K562 (cell line): ENCODE data around the gene ZMAT1. TPM values are rescaled to one million over a fixed set of nuclear protein-coding genes. Genes with fewer than 3 reads are reported as not detected.

Experiments
- ARID2 ChIP-seq: fragments of 450-650 bp; IDR thresholded peaks from 2 replicates; pipeline ENCODE4 v1.6.1; 2017; ENCODE audit warnings: antibody characterized with exemption, mild to moderate bottlenecking
- CBX3 ChIP-seq, 2 experiments: IDR thresholded peaks; 1 replicate in 1 of 2; 2 replicates in 1 of 2; pipeline ENCODE4 v1.6.1; 2012; ENCODE audit warnings: inconsistent platforms in 2 of 2, low read length in 2 of 2, borderline replicate concordance in 1 of 2, control low read depth in 1 of 2
- EP300 ChIP-seq: IDR thresholded peaks from 2 replicates; pipeline ENCODE4 v1.6.1; 2012; ENCODE audit warnings: low read length, improper control_type of control experiment
- EP400 ChIP-seq: fragments of 450-650 bp; IDR thresholded peaks from 2 replicates; pipeline ENCODE4 v1.6.1; 2017; ENCODE audit warnings: antibody characterized with exemption, mild to moderate bottlenecking, moderate library complexity
- HMG20A ChIP-seq: fragments of 450-650 bp; formaldehyde crosslinking; conservative IDR thresholded peaks from 2 replicates; pipeline ENCODE4 v1.4.0; 2020; ENCODE audit warnings: mild to moderate bottlenecking, mixed read lengths
- HMG20B ChIP-seq: fragments of 250-450 bp; sonication (Bioruptor Pico); IDR thresholded peaks from 2 replicates; pipeline ENCODE4 v1.5.0; 2021; ENCODE audit warnings: mild to moderate bottlenecking
- MAZ ChIP-seq, 2 experiments: fragments of 450-650 bp in 1 of 2; sonication (generic) in 1 of 2; formaldehyde crosslinking; IDR thresholded peaks in 1 of 2; conservative IDR thresholded peaks in 1 of 2; 2 replicates each; pipeline versions ENCODE4 v1.4.0 to v1.5.0; 2020; ENCODE audit warnings: mild to moderate bottlenecking in 1 of 2, missing genetic modification reagents in 1 of 2
- NONO ChIP-seq, 2 experiments: fragments of 200-400 bp in 1 of 2; fragments of 450-650 bp in 1 of 2; formaldehyde crosslinking in 1 of 2; IDR thresholded peaks; 2 replicates each; pipeline ENCODE4 v1.6.1; 2017; ENCODE audit warnings: low read depth in 2 of 2, mild to moderate bottlenecking in 2 of 2, moderate library complexity in 2 of 2, low read length in 1 of 2
- NRF1 ChIP-seq, 2 experiments: fragments of 450-650 bp; IDR thresholded peaks in 1 of 2; conservative IDR thresholded peaks in 1 of 2; 2 replicates each; pipeline ENCODE4 v1.6.1; 2014; ENCODE audit warnings: mild to moderate bottlenecking in 2 of 2
- POLR2A ChIP-seq: fragments of 450-650 bp; conservative IDR thresholded peaks from 2 replicates; pipeline ENCODE4 v1.6.1; 2016
- POLR2B ChIP-seq: fragments of 450-650 bp; IDR thresholded peaks from 2 replicates; pipeline ENCODE4 v1.6.1; 2018; ENCODE audit warnings: low read depth; ENCODE audit not compliant: partially characterized antibody
- YY1 ChIP-seq, 3 experiments: IDR thresholded peaks; 2 replicates each; pipeline ENCODE4 v1.6.1; 2011; ENCODE audit warnings: low read length in 2 of 3, mild to moderate bottlenecking in 2 of 3, moderate library complexity in 2 of 3, borderline replicate concordance in 1 of 3, control low read depth in 1 of 3, low read depth in 1 of 3; ENCODE audit not compliant: insufficient read depth in 3 of 3, insufficient replicate concordance in 2 of 3, control insufficient read depth in 1 of 3, insufficient read length in 1 of 3; ENCODE audit errors: extremely low read depth in 1 of 3
- ZNF217 ChIP-seq: sonication (generic); formaldehyde crosslinking; IDR thresholded peaks from 2 replicates; pipeline ENCODE4 v1.8.0; 2022; ENCODE audit warnings: mild to moderate bottlenecking, missing genetic modification reagents
- ZNF668 ChIP-seq: fragments of 250-450 bp; sonication (Bioruptor Pico); IDR thresholded peaks from 2 replicates; pipeline ENCODE4 v1.8.0; 2022; ENCODE audit warnings: mild to moderate bottlenecking, inconsistent platforms
- polyA plus RNA-seq, 8 experiments: library from polyadenylated mRNA; depleted of rRNA in 4 of 8; stranded (reverse) in 5 of 8; unstranded in 3 of 8; fragments of >200 nt; fragmentation: Nextera tagmentation in 2 of 8; fragmentation: Illumina TruSeq in 1 of 8; extraction: Ambion mirVana in 2 of 8; extraction: Trizol in 1 of 8; gene quantifications; 2 replicates each; pipeline versions ENCODE4 v1.2.1 to v1.2.3, GENCODE V29; 2011 to 2014; ENCODE audit warnings: inconsistent platforms in 1 of 8, missing spikeins in 1 of 8
- total RNA-seq, 7 experiments: library from RNA; depleted of rRNA in 6 of 7; stranded (reverse); fragments of >200 nt in 6 of 7; fragmentation: Illumina TruSeq in 2 of 7; extraction: Trizol in 2 of 7; gene quantifications; 2 replicates each; pipeline versions ENCODE4 v1.2.1 to v1.2.3, GENCODE V29; 2011 to 2021; ENCODE audit warnings: low replicate concordance in 1 of 7
- TF ChIP-seq, protein P1 (sequence below): fragments of 450-650 bp; IDR thresholded peaks from 2 replicates; pipeline ENCODE4 v1.6.1; 2016; ENCODE audit warnings: mild to moderate bottlenecking, moderate library complexity
- TF ChIP-seq, protein P2 (sequence below): sonication (generic); formaldehyde crosslinking; IDR thresholded peaks from 2 replicates; pipeline ENCODE4 v1.9.0; 2022; ENCODE audit warnings: mild to moderate bottlenecking, missing genetic modification reagents

ZMAT1 gene
- total and polyA plus RNA-seq, 9 of the 15 experiments (the other 6 are each of a cell fraction or from before 2014, with no cell fraction given): 0.03 to 0.05 (median 0.04) TPM; not detected in 3

DNA sequence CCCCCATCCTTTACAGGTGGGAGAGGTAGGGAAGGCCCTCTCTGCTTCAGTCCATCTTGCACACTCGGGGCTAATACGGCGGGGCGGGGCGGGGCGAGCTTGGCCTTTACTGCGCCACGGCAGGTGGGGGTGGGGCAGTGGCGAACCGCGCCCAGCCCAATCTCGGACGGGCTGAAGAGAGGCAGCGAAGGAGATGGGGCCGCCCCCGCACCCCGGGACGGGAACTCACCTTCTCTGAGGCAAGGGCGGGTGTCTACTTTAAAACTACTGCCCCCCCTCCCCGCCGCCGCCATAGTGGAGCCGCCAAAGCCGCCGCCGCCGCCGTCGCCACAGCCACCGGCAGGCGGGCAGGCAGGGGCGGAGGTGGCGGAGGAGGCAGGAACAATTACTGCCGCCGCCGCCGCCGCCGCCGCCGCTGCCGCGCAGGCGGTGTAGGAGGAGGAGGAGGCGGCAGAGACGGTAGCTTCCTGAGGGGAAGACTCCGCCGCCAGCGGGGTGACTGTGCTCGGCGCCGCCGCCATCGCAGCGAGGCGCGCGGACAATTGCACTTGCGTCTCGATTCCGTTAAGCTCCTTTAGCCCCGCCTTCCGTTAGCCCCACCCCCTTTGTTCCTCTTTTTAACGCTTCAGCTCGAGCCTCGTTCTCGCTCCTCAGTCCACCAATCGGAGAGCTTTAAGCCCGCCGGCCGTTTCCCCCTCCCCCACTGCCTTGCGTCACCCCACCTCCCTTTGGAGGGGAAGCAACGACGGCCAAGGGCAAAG lies at the start of gene ZMAT1 (continued):
- TF ChIP-seq, protein P1, sequence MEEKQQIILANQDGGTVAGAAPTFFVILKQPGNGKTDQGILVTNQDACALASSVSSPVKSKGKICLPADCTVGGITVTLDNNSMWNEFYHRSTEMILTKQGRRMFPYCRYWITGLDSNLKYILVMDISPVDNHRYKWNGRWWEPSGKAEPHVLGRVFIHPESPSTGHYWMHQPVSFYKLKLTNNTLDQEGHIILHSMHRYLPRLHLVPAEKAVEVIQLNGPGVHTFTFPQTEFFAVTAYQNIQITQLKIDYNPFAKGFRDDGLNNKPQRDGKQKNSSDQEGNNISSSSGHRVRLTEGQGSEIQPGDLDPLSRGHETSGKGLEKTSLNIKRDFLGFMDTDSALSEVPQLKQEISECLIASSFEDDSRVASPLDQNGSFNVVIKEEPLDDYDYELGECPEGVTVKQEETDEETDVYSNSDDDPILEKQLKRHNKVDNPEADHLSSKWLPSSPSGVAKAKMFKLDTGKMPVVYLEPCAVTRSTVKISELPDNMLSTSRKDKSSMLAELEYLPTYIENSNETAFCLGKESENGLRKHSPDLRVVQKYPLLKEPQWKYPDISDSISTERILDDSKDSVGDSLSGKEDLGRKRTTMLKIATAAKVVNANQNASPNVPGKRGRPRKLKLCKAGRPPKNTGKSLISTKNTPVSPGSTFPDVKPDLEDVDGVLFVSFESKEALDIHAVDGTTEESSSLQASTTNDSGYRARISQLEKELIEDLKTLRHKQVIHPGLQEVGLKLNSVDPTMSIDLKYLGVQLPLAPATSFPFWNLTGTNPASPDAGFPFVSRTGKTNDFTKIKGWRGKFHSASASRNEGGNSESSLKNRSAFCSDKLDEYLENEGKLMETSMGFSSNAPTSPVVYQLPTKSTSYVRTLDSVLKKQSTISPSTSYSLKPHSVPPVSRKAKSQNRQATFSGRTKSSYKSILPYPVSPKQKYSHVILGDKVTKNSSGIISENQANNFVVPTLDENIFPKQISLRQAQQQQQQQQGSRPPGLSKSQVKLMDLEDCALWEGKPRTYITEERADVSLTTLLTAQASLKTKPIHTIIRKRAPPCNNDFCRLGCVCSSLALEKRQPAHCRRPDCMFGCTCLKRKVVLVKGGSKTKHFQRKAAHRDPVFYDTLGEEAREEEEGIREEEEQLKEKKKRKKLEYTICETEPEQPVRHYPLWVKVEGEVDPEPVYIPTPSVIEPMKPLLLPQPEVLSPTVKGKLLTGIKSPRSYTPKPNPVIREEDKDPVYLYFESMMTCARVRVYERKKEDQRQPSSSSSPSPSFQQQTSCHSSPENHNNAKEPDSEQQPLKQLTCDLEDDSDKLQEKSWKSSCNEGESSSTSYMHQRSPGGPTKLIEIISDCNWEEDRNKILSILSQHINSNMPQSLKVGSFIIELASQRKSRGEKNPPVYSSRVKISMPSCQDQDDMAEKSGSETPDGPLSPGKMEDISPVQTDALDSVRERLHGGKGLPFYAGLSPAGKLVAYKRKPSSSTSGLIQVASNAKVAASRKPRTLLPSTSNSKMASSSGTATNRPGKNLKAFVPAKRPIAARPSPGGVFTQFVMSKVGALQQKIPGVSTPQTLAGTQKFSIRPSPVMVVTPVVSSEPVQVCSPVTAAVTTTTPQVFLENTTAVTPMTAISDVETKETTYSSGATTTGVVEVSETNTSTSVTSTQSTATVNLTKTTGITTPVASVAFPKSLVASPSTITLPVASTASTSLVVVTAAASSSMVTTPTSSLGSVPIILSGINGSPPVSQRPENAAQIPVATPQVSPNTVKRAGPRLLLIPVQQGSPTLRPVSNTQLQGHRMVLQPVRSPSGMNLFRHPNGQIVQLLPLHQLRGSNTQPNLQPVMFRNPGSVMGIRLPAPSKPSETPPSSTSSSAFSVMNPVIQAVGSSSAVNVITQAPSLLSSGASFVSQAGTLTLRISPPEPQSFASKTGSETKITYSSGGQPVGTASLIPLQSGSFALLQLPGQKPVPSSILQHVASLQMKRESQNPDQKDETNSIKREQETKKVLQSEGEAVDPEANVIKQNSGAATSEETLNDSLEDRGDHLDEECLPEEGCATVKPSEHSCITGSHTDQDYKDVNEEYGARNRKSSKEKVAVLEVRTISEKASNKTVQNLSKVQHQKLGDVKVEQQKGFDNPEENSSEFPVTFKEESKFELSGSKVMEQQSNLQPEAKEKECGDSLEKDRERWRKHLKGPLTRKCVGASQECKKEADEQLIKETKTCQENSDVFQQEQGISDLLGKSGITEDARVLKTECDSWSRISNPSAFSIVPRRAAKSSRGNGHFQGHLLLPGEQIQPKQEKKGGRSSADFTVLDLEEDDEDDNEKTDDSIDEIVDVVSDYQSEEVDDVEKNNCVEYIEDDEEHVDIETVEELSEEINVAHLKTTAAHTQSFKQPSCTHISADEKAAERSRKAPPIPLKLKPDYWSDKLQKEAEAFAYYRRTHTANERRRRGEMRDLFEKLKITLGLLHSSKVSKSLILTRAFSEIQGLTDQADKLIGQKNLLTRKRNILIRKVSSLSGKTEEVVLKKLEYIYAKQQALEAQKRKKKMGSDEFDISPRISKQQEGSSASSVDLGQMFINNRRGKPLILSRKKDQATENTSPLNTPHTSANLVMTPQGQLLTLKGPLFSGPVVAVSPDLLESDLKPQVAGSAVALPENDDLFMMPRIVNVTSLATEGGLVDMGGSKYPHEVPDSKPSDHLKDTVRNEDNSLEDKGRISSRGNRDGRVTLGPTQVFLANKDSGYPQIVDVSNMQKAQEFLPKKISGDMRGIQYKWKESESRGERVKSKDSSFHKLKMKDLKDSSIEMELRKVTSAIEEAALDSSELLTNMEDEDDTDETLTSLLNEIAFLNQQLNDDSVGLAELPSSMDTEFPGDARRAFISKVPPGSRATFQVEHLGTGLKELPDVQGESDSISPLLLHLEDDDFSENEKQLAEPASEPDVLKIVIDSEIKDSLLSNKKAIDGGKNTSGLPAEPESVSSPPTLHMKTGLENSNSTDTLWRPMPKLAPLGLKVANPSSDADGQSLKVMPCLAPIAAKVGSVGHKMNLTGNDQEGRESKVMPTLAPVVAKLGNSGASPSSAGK: no peak
- peak; percentile 27 for TF ChIP-seq EP300
- TF ChIP-seq POLR2A: peak; percentile 63
- no peak for TF ChIP-seq ARID2
- TF ChIP-seq ZNF217: no peak
- TF ChIP-seq HMG20A (CRISPR knock-in tag): no peak
- TF ChIP-seq CBX3 (IDR thresholded peaks at IDR 0.05; ENCODE audit: borderline replicate concordance in 1 of 2, low read length in 2 of 2): peak in 1 of 2 experiments; percentile 83; a peak in 2 of 3 replicates
- TF ChIP-seq NONO (IDR thresholded peaks at IDR 0.05; ENCODE audit: low read depth in 2 of 2, low read length in 1 of 2): peak in 1 of 2 experiments; percentile 43; a peak in 1 of 4 replicates
- peak; percentile 69 for TF ChIP-seq EP400
- TF ChIP-seq, protein P2, sequence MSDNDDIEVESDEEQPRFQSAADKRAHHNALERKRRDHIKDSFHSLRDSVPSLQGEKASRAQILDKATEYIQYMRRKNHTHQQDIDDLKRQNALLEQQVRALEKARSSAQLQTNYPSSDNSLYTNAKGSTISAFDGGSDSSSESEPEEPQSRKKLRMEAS (CRISPR knock-in tag): peak; percentile 64
- peak; percentile 60 to 69 for TF ChIP-seq NRF1 (conservative IDR thresholded peaks at IDR 0.05 in 1 of 2, IDR thresholded peaks at IDR 0.05 in 1 of 2)
- peak in 1 of 2 experiments; percentile 9; a peak in 2 of 4 replicates for TF ChIP-seq MAZ (CRISPR knock-in tag; conservative IDR thresholded peaks at IDR 0.05 in 1 of 2, IDR thresholded peaks at IDR 0.05 in 1 of 2)
- TF ChIP-seq HMG20B (CRISPR knock-in tag): no peak
- no peak for TF ChIP-seq ZNF668 (CRISPR knock-in tag)
- TF ChIP-seq POLR2B: peak; percentile 37
- peak; percentile 52 to 78 (median 70) for TF ChIP-seq YY1 (IDR thresholded peaks at IDR 0.05; ENCODE audit: borderline replicate concordance in 1 of 3, control insufficient read depth in 1 of 3, extremely low read depth in 1 of 3, insufficient read depth in 3 of 3, insufficient read length in 1 of 3, insufficient replicate concordance in 2 of 3, low read depth in 1 of 3, low read length in 2 of 3)
